Fibroblast of lung (primary cell): ENCODE data around the gene CRABP1. TPM values are rescaled to one million over a fixed set of nuclear protein-coding genes. Genes with fewer than 3 reads are reported as not detected.

Experiments
- DNase-seq, 2 donors: peaks; one replicate each; pipeline versions ENCODE4 v3.0.0 to v3.0.0-alpha.2; 2010; ENCODE audit warnings: low read depth in 2 of 2
- H2AFZ ChIP-seq: 2 replicates; pipeline ENCODE4 v1.5.1; 2012; ENCODE audit warnings: low read length, control low read depth, inconsistent platforms
- H3K27ac ChIP-seq: 2 replicates; pipeline ENCODE4 v1.5.1; 2011; ENCODE audit warnings: low read length, control low read depth; ENCODE audit not compliant: insufficient read depth
- H3K27me3 ChIP-seq: 2 replicates; pipeline ENCODE4 v1.5.1; 2011; ENCODE audit warnings: mild to moderate bottlenecking, low read length; ENCODE audit not compliant: control insufficient read depth, insufficient read depth
- H3K36me3 ChIP-seq: 2 replicates; pipeline ENCODE4 v1.5.1; 2011; ENCODE audit warnings: low read length; ENCODE audit not compliant: control insufficient read depth, insufficient read depth
- H3K4me1 ChIP-seq: 2 replicates; pipeline ENCODE4 v1.5.1; 2011; ENCODE audit warnings: low read length; ENCODE audit not compliant: control insufficient read depth, insufficient read depth; ENCODE audit errors: extremely low read depth
- H3K4me2 ChIP-seq: 2 replicates; pipeline ENCODE4 v1.5.1; 2011; ENCODE audit warnings: low read length, control low read depth; ENCODE audit not compliant: insufficient read depth; ENCODE audit errors: extremely low read depth
- H3K4me3 ChIP-seq, 4 experiments: fragments of 200-600 bp in 1 of 4; sonication (generic) in 1 of 4; replicated peaks in 1 of 4; 2 replicates each; pipeline ENCODE4 v1.5.1; 2011 to 2016; ENCODE audit warnings: low read length in 4 of 4, low read depth in 3 of 4, mild to moderate bottlenecking in 3 of 4, control low read depth in 2 of 4, inconsistent platforms in 1 of 4, mixed read lengths in 1 of 4; ENCODE audit not compliant: insufficient read depth in 1 of 4; ENCODE audit errors: control extremely low read depth in 1 of 4
- H3K79me2 ChIP-seq: 2 replicates; pipeline ENCODE4 v1.5.1; 2012; ENCODE audit warnings: mild to moderate bottlenecking, low read length, inconsistent platforms; ENCODE audit not compliant: control insufficient read depth, insufficient read depth
- H3K9ac ChIP-seq: 2 replicates; pipeline ENCODE4 v1.5.1; 2011; ENCODE audit warnings: mild to moderate bottlenecking, low read length, control low read depth; ENCODE audit not compliant: insufficient read depth
- H3K9me3 ChIP-seq: 2 replicates; pipeline ENCODE4 v1.5.1; 2012; ENCODE audit warnings: low read depth, low read length; ENCODE audit not compliant: control insufficient read depth, insufficient read depth
- H4K20me1 ChIP-seq: 2 replicates; pipeline ENCODE4 v1.5.1; 2011; ENCODE audit warnings: low read length; ENCODE audit not compliant: control insufficient read depth, insufficient read depth; ENCODE audit errors: extremely low read depth
- CTCF ChIP-seq, 2 donors: IDR thresholded peaks in 1 of 2; conservative IDR thresholded peaks in 1 of 2; 1 replicate in 1 of 2; 2 replicates in 1 of 2; pipeline ENCODE4 v1.5.1; 2011 to 2012; ENCODE audit warnings: low read length in 2 of 2, control low read depth in 1 of 2, inconsistent platforms in 1 of 2, low read depth in 1 of 2, mild to moderate bottlenecking in 1 of 2
- EZH2 ChIP-seq: IDR thresholded peaks from 2 replicates; pipeline ENCODE4 v1.5.1; 2012; ENCODE audit warnings: low read length, control low read depth, mild to moderate bottlenecking; ENCODE audit errors: missing control alignments
- polyA plus RNA-seq, 2 donors: library from polyadenylated mRNA; depleted of rRNA in 1 of 2; stranded (reverse) in 1 of 2; unstranded in 1 of 2; fragments of >200 nt; gene quantifications; 2 replicates each; pipeline ENCODE4 v1.2.1, GENCODE V29; 2011 to 2012; ENCODE audit warnings: missing spikeins in 1 of 2
- total RNA-seq: library from RNA; depleted of rRNA; stranded (reverse); fragments of >200 nt; gene quantifications from 2 replicates; pipeline ENCODE4 v1.2.1, GENCODE V29; 2014

The CRABP1 gene
- total and polyA plus RNA-seq, 2 donors (not counting 1 experiment from before 2014, with no cell fraction given): not detected

- Histone ChIP-seq H3K27ac (no peak overlapping the region), H3K79me2 (no peaks in the 10 kb centered on the region), H4K20me1 (no peaks in the 10 kb centered on the region), H3K4me3 (no peak overlapping the region), H3K27me3 (peaks cover 8% of the 10 kb centered on the region), H3K9me3 (no peaks in the 10 kb centered on the region), H3K9ac (no peak overlapping the region), H3K36me3 (no peaks in the 10 kb centered on the region), H2AFZ (no peak overlapping the region), H3K4me2 (no peak overlapping the region), H3K4me1 (no peaks in the 10 kb centered on the region)
- TF ChIP-seq CTCF (conservative IDR thresholded peaks at IDR 0.05 in 1 of 2, IDR thresholded peaks at IDR 0.05 in 1 of 2; ENCODE audit: low read depth in 1 of 2, low read length in 2 of 2) (no peak), EZH2 (no peak)
- no peak for DNase-seq
Observed at GRCh38 chr15:78382114-78382880, 42.1 kb downstream of the CRABP1 start.

GRCh38 chr15:78384651-78385050 lies 44.5 kb downstream of the CRABP1 start:
- Histone ChIP-seq H3K9ac (no peak overlapping the region), H3K9me3 (no peaks in the 10 kb centered on the region), H3K79me2 (no peaks in the 10 kb centered on the region), H3K27ac (no peak overlapping the region), H3K27me3 (peaks cover 8% of the 10 kb centered on the region), H3K4me2 (no peak overlapping the region), H2AFZ (no peak overlapping the region), H3K4me3 (no peak overlapping the region), H3K36me3 (no peaks in the 10 kb centered on the region), H4K20me1 (no peaks in the 10 kb centered on the region), H3K4me1 (no peaks in the 10 kb centered on the region)
- DNase-seq: no peak
- TF ChIP-seq CTCF (conservative IDR thresholded peaks at IDR 0.05 in 1 of 2, IDR thresholded peaks at IDR 0.05 in 1 of 2; ENCODE audit: low read depth in 1 of 2, low read length in 2 of 2): no peak
- TF ChIP-seq EZH2: no peak

- H3K36me3 ChIP-seq: no peaks in the 10 kb centered on the region
- no peak overlapping the region for H3K9ac ChIP-seq
- H3K79me2 ChIP-seq: no peaks in the 10 kb centered on the region
- no peak for TF ChIP-seq EZH2
- TF ChIP-seq CTCF (conservative IDR thresholded peaks at IDR 0.05 in 1 of 2, IDR thresholded peaks at IDR 0.05 in 1 of 2; ENCODE audit: low read depth in 1 of 2, low read length in 2 of 2): no peak
- DNase-seq: no peak
- H3K4me3 ChIP-seq: no peak overlapping the region
- H3K27me3 ChIP-seq: peaks cover 8% of the 10 kb centered on the region
- H3K9me3 ChIP-seq: no peaks in the 10 kb centered on the region
- H3K27ac ChIP-seq: no peak overlapping the region
- H2AFZ ChIP-seq: no peak overlapping the region
- H3K4me1 ChIP-seq: no peaks in the 10 kb centered on the region
- no peak overlapping the region for H3K4me2 ChIP-seq
- H4K20me1 ChIP-seq: no peaks in the 10 kb centered on the region
Observed at GRCh38 chr15:78387246-78388037, 47.3 kb downstream of the CRABP1 start.
